GM21619 (cell line): ENCODE data around the gene TTC21A.
"Not testable (repeated sequence)": the region's sequence is repeated elsewhere in the genome, so short reads cannot be mapped to it uniquely, and the experiment has no call there.

Experiments
- ATAC-seq: cut with Tn5 transposase; IDR thresholded peaks from one replicate; pipeline ENCODE4 v1.9.1; 2021; ENCODE audit not compliant: unreplicated experiment

Gene TTC21A, protein sequence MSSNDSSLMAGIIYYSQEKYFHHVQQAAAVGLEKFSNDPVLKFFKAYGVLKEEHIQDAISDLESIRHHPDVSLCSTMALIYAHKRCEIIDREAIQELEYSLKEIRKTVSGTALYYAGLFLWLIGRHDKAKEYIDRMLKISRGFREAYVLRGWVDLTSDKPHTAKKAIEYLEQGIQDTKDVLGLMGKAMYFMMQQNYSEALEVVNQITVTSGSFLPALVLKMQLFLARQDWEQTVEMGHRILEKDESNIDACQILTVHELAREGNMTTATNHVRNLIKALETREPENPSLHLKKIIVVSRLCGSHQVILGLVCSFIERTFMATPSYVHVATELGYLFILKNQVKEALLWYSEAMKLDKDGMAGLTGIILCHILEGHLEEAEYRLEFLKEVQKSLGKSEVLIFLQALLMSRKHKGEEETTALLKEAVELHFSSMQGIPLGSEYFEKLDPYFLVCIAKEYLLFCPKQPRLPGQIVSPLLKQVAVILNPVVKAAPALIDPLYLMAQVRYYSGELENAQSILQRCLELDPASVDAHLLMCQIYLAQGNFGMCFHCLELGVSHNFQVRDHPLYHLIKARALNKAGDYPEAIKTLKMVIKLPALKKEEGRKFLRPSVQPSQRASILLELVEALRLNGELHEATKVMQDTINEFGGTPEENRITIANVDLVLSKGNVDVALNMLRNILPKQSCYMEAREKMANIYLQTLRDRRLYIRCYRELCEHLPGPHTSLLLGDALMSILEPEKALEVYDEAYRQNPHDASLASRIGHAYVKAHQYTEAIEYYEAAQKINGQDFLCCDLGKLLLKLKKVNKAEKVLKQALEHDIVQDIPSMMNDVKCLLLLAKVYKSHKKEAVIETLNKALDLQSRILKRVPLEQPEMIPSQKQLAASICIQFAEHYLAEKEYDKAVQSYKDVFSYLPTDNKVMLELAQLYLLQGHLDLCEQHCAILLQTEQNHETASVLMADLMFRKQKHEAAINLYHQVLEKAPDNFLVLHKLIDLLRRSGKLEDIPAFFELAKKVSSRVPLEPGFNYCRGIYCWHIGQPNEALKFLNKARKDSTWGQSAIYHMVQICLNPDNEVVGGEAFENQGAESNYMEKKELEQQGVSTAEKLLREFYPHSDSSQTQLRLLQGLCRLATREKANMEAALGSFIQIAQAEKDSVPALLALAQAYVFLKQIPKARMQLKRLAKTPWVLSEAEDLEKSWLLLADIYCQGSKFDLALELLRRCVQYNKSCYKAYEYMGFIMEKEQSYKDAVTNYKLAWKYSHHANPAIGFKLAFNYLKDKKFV (N-terminal part only)

DNA sequence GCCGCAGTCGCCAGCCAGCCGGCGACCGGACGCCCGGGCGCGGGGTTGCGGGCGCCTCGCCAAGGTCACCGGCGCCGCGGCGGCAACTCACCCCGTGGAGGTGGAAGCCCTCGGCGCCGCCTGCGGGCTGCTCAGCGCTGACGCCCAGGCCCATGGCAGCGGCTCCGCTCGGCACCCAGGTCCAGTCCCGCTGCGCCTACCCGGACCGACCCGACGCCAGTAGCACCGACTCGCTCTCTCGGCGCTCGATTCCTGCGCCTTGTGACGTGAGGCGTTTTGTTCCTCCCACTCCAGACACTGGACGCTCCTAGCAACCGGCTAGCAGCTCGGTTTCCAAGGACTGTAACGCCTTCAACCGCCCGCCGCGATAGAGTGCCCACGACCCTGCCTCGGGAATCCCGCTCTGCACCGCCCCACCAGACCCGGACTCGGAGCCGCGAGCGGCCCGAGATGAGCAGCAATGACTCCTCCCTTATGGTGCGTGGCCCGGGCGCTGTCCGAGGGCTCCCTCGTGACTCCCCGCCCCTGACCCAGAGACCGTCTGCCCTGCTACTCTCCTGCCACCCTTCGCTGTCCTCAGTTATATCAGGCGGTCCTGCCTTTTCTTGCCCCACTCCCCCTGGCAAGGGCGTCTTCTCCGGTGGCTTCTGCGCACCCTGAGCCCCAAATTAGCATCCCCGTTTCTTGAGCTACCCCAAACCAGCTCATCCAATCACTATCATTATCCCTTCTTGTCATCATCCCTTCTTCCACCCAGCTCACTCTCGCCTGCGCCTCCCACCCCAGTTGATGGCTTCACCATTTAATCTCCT is at the start of gene TTC21A, which contains the start of gene GORASP1:
TSS of gene TTC21A (plus strand) at position 293 of the 812 bp plus-strand sequence. CDS start at position 451, 158 bp downstream.
TSS of gene GORASP1 (minus strand) at position 240 of the 812 bp plus-strand sequence. CDS start at position 154, 86 bp downstream.
- ATAC-seq, result peak; percentile 55

DNA sequence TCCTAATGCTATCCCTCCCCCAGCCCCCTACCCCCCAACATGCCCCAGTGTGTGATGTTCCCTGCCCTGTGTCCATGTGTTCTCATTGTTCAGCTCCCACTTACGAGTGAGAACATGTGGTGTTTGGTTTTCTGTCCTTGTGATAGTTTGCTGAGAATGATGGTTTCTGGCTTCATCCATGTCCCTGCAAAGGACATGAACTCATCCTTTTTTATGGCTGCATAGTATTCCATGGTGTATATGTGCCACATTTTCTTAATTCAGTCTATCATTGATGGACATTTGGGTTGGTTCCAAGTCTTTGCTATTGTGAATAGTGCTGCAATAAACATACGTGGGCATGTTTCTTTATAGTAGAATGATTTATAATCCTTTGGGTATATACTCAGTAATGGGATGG is 46.3 kb upstream of the TTC21A start:
- not testable (repeated sequence) for ATAC-seq

DNA sequence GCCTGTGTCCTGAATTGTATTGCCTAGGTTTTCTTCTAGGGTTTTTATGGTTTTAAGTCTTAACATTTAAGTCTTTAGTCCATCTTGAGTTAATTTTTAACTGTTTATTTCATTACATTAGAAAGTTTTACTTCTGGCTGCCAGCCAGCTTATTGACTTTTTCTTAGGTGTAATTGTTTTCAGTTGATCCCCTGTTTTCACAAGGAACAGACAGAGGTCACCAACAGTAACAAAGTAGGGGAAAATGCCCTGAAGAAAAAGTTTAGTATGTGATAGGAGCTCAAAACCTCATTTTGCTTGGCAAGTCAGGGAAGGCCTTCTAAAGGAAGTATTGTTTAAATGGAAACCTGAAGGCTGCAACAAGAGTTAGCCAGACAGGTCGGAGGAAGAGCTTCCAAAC is 45.3 kb upstream of the TTC21A start:
- ATAC-seq, result no peak

GRCh38 chr3:39063143-39063542 is 44.3 kb upstream of the TTC21A start:
- no peak for ATAC-seq

DNA sequence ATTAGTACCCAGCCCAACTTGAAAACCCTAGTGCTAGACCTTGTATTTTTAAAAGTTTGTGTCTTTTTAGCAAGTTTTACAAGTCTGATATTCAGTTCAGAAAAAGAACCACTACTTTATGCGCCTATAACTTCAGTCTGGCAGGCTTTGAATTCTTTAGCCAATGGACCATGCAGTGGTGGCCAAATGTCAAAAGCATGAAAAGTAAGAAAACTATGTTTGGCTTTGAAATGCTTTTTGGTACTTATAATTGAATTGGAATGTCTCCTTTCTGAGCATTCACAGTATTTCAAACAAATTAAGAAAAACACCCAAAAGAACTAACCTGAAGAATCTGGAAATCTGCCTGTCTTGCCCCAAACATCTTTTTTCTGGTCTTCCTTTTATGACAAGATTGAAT is 42.8 kb upstream of the TTC21A start:
- ATAC-seq, result no peak

- peak; percentile 96 for ATAC-seq
Measured at GRCh38 chr3:39065197-39065596, 42.3 kb upstream of the TTC21A start.

GRCh38 chr3:39067286-39067685 is 40.2 kb upstream of the TTC21A start:
- ATAC-seq, result no peak

DNA sequence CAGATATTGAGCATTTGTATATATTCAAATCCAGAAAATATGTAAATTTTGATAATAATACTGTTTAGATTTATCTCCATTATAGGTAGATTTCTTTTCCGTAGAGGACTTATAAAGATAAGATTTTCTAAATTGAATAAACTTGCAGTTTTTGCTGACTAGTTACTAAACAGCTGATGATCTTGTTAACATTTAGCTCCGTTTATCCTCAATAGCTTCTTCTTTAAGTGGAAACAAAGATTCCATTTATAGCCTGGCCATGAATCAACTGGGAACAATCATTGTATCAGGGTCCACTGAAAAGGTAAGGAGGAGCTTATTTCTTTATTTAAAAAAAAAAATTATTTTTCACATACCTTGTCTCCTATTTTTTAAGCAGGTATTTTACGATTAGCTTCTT is 38.9 kb upstream of the TTC21A start:
- no peak for ATAC-seq

- ATAC-seq, result no peak
Measured at GRCh38 chr3:39075910-39076309, 31.6 kb upstream of the TTC21A start.

DNA sequence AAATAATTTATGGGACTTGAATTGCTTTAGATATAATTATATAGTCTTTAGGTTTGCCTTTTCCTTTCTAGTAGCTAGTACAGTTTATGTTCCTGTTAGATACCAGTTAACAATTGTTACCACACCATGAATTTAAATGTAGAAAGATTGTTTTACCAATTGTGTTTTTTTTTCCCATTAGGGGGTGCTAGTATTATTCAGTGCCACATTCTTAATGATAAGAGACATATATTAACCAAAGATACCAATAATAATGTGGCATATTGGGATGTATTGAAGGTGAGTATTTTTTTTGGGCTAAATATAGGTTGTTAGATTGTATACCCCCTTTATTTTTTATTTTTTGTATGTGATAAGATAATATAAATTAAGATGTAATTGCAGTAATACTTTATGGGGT is 27.9 kb upstream of the TTC21A start:
- no peak for ATAC-seq

GRCh38 chr3:39080026-39080425 is 27.5 kb upstream of the TTC21A start:
- ATAC-seq, result no peak

DNA sequence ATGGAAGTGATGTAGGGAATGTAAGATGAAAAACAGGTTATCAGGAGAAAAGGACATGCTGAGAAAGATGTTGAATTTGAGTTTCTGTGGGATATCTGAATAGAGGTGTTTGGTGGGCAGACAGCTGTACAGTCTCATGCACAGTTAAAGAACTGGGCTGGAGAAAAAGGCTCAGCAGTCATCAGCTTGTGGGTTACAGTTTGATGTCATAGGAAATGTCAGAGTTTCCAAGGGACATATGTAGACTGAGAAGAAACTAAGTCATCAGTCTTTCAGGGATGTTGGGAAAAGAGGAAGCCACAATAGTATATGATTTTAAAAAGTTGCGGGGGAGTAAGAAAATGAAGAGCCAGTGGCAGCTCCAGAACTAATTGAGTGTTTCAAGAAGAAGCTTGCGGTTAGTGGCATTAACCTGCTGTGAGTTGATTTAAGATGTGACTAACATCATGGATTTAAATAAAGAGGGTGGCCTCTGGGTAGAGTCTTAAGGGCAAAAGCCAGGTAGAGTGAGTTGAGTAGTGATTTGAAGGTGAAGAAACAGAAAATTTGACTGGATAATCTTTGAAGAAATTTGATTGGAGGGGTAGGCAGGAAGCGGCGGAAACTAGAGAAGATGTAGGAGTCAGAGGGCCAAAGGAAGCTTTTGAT is 24.7 kb upstream of the TTC21A start:
- ATAC-seq, result no peak

DNA sequence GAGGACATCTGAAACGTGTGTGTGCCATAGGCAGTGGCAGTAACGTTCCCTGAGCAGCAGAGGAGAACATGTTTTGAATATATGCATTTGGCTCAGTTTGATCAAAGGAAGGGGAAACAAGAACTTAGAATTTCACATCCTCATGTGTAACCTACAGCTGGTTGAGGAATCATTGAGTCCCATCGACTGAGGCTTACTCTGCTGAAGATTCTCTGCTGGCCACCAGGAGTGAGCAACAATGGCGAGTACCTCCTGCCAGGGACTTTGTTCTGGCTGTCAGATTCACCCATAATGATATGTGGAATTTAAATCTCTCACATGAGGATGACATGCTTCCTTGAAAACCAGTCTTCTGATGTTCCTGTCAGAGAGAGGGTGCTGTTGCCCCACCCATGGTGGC is 21.3 kb upstream of the TTC21A start:
- peak; percentile 58 for ATAC-seq

DNA sequence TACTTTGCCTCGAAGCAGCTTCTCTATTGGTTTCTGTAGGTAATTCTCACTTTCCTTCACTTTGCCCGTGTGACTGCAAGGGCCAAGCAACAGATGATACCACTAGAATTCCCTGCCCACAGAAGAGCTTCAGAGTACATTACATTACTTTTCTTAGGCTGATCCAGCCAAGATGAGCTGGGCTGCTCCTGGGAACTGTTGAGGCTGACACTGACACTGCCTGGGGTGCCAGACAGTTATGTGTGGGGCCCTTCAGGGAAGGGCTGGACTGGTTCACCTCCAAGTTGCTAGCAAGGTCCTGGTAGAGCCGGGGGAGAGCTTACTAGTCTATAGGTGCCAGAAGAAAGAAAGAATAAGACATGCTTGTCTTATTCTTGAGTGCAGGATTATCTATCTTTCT is 19.0 kb upstream of the TTC21A start:
- no peak for ATAC-seq

DNA sequence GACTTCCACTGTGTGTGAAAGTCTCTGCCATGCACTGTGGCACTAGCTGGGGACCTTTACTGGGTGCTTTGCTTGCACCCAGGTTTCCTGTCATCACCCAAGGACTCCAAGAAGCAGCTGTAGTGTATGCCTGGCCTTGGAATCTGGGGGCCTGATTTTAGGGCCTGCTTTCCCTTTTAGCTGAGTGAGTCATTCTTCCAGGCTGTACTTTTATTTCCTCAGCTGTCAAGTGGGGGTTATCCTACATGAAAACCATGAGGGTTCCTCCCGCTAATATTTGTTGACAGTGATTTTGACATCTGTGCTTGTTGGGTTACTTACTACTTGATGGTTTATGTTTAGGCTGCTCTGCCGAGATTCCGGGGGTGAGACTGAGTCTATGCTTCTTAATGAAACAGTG is 18.6 kb upstream of the TTC21A start:
- ATAC-seq, result no peak

- ATAC-seq, result no peak
Measured at GRCh38 chr3:39090922-39091321, 16.6 kb upstream of the TTC21A start.

- no peak for ATAC-seq
Measured at GRCh38 chr3:39094851-39095677, 12.4 kb upstream of the TTC21A start.

- no peak for ATAC-seq
Measured at GRCh38 chr3:39095778-39096177, 11.7 kb upstream of the TTC21A start.

- ATAC-seq, result no peak
Measured at GRCh38 chr3:39096775-39097174, 10.7 kb upstream of the TTC21A start.
